K562 (cell line): ENCODE measurements around the gene PANK2. TPM values are rescaled to one million over a fixed set of nuclear protein-coding genes. Genes with fewer than 3 reads are reported as not detected.

Experiments used
- ATAC-seq: fragments of 200-7000 bp; cut with Tn5 transposase; 3 replicates; pipeline ENCODE4 v1.9.1; 2020; ENCODE audit warnings: moderate library complexity
- BruUV-seq: library from RNA; stranded (reverse); fragments of 400-500 nt; replicated peaks from 2 replicates; lab custom pipeline; 2021; lab: Mats Ljungman, UMichigan
- CTCF ChIA-PET: fragments of 300-600 bp; formaldehyde crosslinking; extraction: SDS; loops from one replicate; lab custom pipeline; 2021; ENCODE audit warnings: low intra/inter-chr PET ratio; lab: Yijun Ruan, JAX
- POLR2A ChIA-PET: fragments of 300-600, 350-650 bp; sonication (Branson Sonifier 250); formaldehyde crosslinking; extraction: SDS; loops from one replicate; lab custom pipeline; 2021; ENCODE audit warnings: antibody characterized with exemption, inconsistent platforms; lab: Yijun Ruan, JAX
- DNase-seq, 4 experiments: peaks; one replicate each; pipeline versions ENCODE4 v3.0.0 to v3.0.0-alpha.2; 2011 to 2018; ENCODE audit warnings: low spot score in 3 of 4, mixed read lengths in 3 of 4; ENCODE audit errors: extremely low read depth in 1 of 4
- FAIRE-seq: peaks from 2 replicates; lab custom pipeline; 2011; peaks lifted over from hg19 to GRCh38; lab: Jason Lieb, UNC
- H2AFZ ChIP-seq: 2 replicates; pipeline ENCODE4 v1.6.0; 2011; ENCODE audit warnings: low read depth, low read length, control low read depth, inconsistent platforms
- H3K27ac ChIP-seq: fragments of 200-600 bp; 3 replicates; pipeline ENCODE4 v1.8.0; 2011; ENCODE audit warnings: low read depth, mild to moderate bottlenecking, control low read depth, inconsistent platforms, low read length, moderate library complexity, mixed read lengths; ENCODE audit errors: extremely low read depth
- H3K27me3 ChIP-seq, 2 experiments: fragments of 300-600 bp in 1 of 2; 2 replicates in 1 of 2; 3 replicates in 1 of 2; pipeline versions ENCODE4 v1.6.0 to v1.8.0; 2011; ENCODE audit warnings: inconsistent platforms in 2 of 2, low read length in 2 of 2, mild to moderate bottlenecking in 1 of 2, mixed read lengths in 1 of 2, moderate library complexity in 1 of 2; ENCODE audit not compliant: control insufficient read depth in 2 of 2, insufficient read depth in 2 of 2
- H3K36me3 ChIP-seq: fragments of 300-600 bp; 3 replicates; pipeline ENCODE4 v1.8.0; 2011; ENCODE audit warnings: mild to moderate bottlenecking, low read length, inconsistent platforms; ENCODE audit not compliant: control insufficient read depth, insufficient read depth
- H3K4me1 ChIP-seq, 2 experiments: fragments of 200-600 bp in 1 of 2; replicated peaks in 1 of 2; 2 replicates in 1 of 2; 3 replicates in 1 of 2; pipeline versions ENCODE4 v1.5.1 to v1.8.0; 2011; ENCODE audit warnings: inconsistent platforms in 2 of 2, low read length in 2 of 2, mild to moderate bottlenecking in 1 of 2, mixed read lengths in 1 of 2, moderate library complexity in 1 of 2; ENCODE audit not compliant: control insufficient read depth in 2 of 2, insufficient read depth in 2 of 2
- H3K4me2 ChIP-seq: 2 replicates; pipeline ENCODE4 v1.6.1; 2011; ENCODE audit warnings: low read length, control low read depth, inconsistent platforms, mixed read lengths; ENCODE audit not compliant: insufficient read depth
- H3K4me3 ChIP-seq: fragments of 200-600 bp; sonication (generic), shearing (Covaris generic); 2 replicates; pipeline ENCODE4 v1.5.1; 2016; ENCODE audit warnings: control low read depth, inconsistent platforms
- H3K79me2 ChIP-seq: fragments of 200-600 bp; 3 replicates; pipeline ENCODE4 v1.8.0; 2011; ENCODE audit warnings: low read length, inconsistent platforms; ENCODE audit not compliant: control insufficient read depth, insufficient read depth
- H3K9ac ChIP-seq, 2 experiments: 2 replicates each; pipeline versions ENCODE4 v1.6.0 to v1.6.1; 2011; ENCODE audit warnings: low read depth in 2 of 2, low read length in 2 of 2, control low read depth in 1 of 2, inconsistent platforms in 1 of 2, mild to moderate bottlenecking in 1 of 2, mixed read lengths in 1 of 2; ENCODE audit not compliant: insufficient read depth in 1 of 2
- H3K9me1 ChIP-seq: one replicate; pipeline ENCODE4 v1.6.0; 2011; ENCODE audit warnings: inconsistent platforms, mild to moderate bottlenecking, low read length, moderate library complexity; ENCODE audit not compliant: control insufficient read depth, insufficient read depth
- H3K9me3 ChIP-seq: replicated peaks from 2 replicates; pipeline ENCODE4 v1.5.1; 2011; ENCODE audit warnings: low read depth, low read length, inconsistent platforms; ENCODE audit not compliant: control insufficient read depth, insufficient read depth
- H4K20me1 ChIP-seq: replicated peaks from 2 replicates; pipeline ENCODE4 v1.6.1; 2011; ENCODE audit warnings: low read length, inconsistent platforms, mixed read lengths; ENCODE audit not compliant: control insufficient read depth, insufficient read depth
- KLF13 ChIP-seq: fragments of 450-650 bp; IDR thresholded peaks from 2 replicates; pipeline ENCODE4 v1.6.1; 2016; ENCODE audit warnings: missing genetic modification characterization, low read depth, mild to moderate bottlenecking, missing compliant biosample characterization, moderate library complexity, borderline replicate concordance
- LARP7 ChIP-seq: fragments of 450-650 bp; IDR thresholded peaks from 2 replicates; pipeline ENCODE4 v1.6.1; 2016
- MTA2 ChIP-seq: fragments of 450-650 bp; IDR thresholded peaks from 2 replicates; pipeline ENCODE4 v1.6.1; 2016; ENCODE audit warnings: low read depth
- MTF1 ChIP-seq: fragments of 250-450 bp; sonication (Bioruptor Pico); IDR thresholded peaks from 2 replicates; pipeline ENCODE4 v1.9.0; 2021; ENCODE audit warnings: moderate library complexity, mild to moderate bottlenecking, inconsistent platforms, borderline replicate concordance
- MYC ChIP-seq, 2 experiments: fragments of 250-450 bp in 1 of 2; sonication (Bioruptor Pico) in 1 of 2; IDR thresholded peaks; 2 replicates each; pipeline versions ENCODE4 v1.5.1 to v1.6.1; 2012 to 2021; ENCODE audit warnings: low read depth in 2 of 2, borderline replicate concordance in 1 of 2, improper control_type of control experiment in 1 of 2, low read length in 1 of 2, mild to moderate bottlenecking in 1 of 2, moderate library complexity in 1 of 2
- PML ChIP-seq: IDR thresholded peaks from 2 replicates; pipeline ENCODE4 v1.6.1; 2012; ENCODE audit warnings: low read length, inconsistent platforms
- SMAD3 ChIP-seq: fragments of 450-650 bp; formaldehyde crosslinking; conservative IDR thresholded peaks from 2 replicates; pipeline ENCODE4 v1.4.0; 2020; ENCODE audit warnings: mild to moderate bottlenecking
- SRSF7 ChIP-seq: fragments of 200-400 bp; formaldehyde crosslinking; optimal IDR thresholded peaks from 2 replicates; pipeline ENCODE3; 2017; ENCODE audit warnings: mild to moderate bottlenecking, low read depth, low read length
- TCF7L2 ChIP-seq: fragments of 150-350 bp; IDR thresholded peaks from 2 replicates; pipeline ENCODE4 v1.6.1; 2016; ENCODE audit warnings: low read depth, mild to moderate bottlenecking, low read length, moderate library complexity
- VEZF1 ChIP-seq: fragments of 200-800 bp; sonication (Bioruptor generic); IDR thresholded peaks from 2 replicates; pipeline ENCODE4 v1.6.1; 2017; ENCODE audit warnings: missing genetic modification characterization, missing compliant biosample characterization
- XRCC3 ChIP-seq: fragments of 450-650 bp; IDR thresholded peaks from 2 replicates; pipeline ENCODE4 v1.6.1; 2017; ENCODE audit warnings: mild to moderate bottlenecking, moderate library complexity
- ZNF766 ChIP-seq: fragments of 200-800 bp; sonication (Bioruptor generic); conservative IDR thresholded peaks from 2 replicates; pipeline ENCODE4 v1.6.1; 2016; ENCODE audit warnings: missing genetic modification characterization, missing compliant biosample characterization
- WGBS: fragments of 100-300 bp; shearing (Covaris generic); methylation state at CpG from one replicate; pipeline ENCODE4 v1.1.6; 2016; ENCODE audit warnings: low coverage, mixed read lengths; ENCODE audit not compliant: insufficient coverage; ENCODE audit errors: missing lambda C conversion rate; 5-methylcytosine and 5-hydroxymethylcytosine counted together
- in situ Hi-C: fragments of 300-500 bp; cut with MboI; formaldehyde crosslinking; loops from 4 replicates; pipeline ENCODE4 v1.15.0; 2018; ENCODE audit warnings: inconsistent platforms, mixed read lengths
- intact Hi-C: fragments of 100-400 bp; cut with micrococcal nuclease; formaldehyde crosslinking; loops from 2 replicates; pipeline ENCODE4 v1.14.2; 2022
- polyA plus RNA-seq, 8 experiments: library from polyadenylated mRNA; depleted of rRNA in 4 of 8; stranded (reverse) in 5 of 8; unstranded in 3 of 8; fragments of >200 nt; fragmentation: Nextera tagmentation in 2 of 8; fragmentation: Illumina TruSeq in 1 of 8; extraction: Ambion mirVana in 2 of 8; extraction: Trizol in 1 of 8; gene quantifications; 2 replicates each; pipeline versions ENCODE4 v1.2.1 to v1.2.3, GENCODE V29; 2011 to 2014; ENCODE audit warnings: inconsistent platforms in 1 of 8, missing spikeins in 1 of 8
- total RNA-seq, 7 experiments: library from RNA; depleted of rRNA in 6 of 7; stranded (reverse); fragments of >200 nt in 6 of 7; fragmentation: Illumina TruSeq in 2 of 7; extraction: Trizol in 2 of 7; gene quantifications; 2 replicates each; pipeline versions ENCODE4 v1.2.1 to v1.2.3, GENCODE V29; 2011 to 2021; ENCODE audit warnings: low replicate concordance in 1 of 7
- TF ChIP-seq, protein P1 (sequence below): fragments of 450-650 bp; IDR thresholded peaks from 2 replicates; pipeline ENCODE4 v1.6.1; 2018; ENCODE audit warnings: mild to moderate bottlenecking, low read depth; ENCODE audit not compliant: partially characterized antibody
- TF ChIP-seq, protein P2 (sequence below): fragments of 250-450 bp; sonication (Bioruptor Pico); IDR thresholded peaks from 2 replicates; pipeline ENCODE4 v1.9.0; 2021; ENCODE audit warnings: mild to moderate bottlenecking, inconsistent platforms
- TF ChIP-seq, protein P3 (sequence below): fragments of 450-650 bp; formaldehyde crosslinking; IDR thresholded peaks from 2 replicates; pipeline ENCODE4 v1.4.0; 2020; ENCODE audit warnings: mild to moderate bottlenecking, moderate library complexity

PANK2 gene
- total and polyA plus RNA-seq, 9 of the 15 experiments (the other 6 are each of a cell fraction or from before 2014, with no cell fraction given), result 14.9 to 43.5 (median 31.4) TPM

DNA sequence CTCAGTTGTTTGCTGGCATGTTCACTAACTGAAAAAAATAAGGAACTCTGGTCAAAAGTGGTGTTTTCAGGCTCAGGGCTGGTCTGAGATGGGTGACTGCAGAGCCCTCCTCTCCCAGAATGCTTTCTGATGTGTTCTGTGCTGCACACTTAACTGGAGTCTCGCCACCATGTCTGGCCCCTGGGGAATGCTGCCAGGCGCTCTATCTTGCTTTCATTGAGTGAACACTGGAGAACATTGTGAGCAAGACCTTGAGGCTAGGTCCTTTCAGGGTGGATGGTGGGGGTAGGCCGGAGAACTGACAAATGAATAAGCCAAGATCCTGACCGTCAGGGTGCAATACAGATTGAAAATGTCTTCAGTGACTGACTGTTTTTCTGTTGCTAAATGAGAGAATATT, 19.5 kb downstream of the PANK2 start:
- no peak for FAIRE-seq
- 84% methylated on average over 4 of the region's 4 CpGs for WGBS
- Histone ChIP-seq H3K4me3 (no peak overlapping the region), H3K9me1 (no peaks in the 10 kb centered on the region), H3K4me2 (no peak overlapping the region), H2AFZ (no peak overlapping the region), H3K79me2 (peaks cover 88% of the 10 kb centered on the region), H3K27ac (no peak overlapping the region), H3K36me3 (peaks cover 66% of the 10 kb centered on the region), H3K9ac (no peak overlapping the region), H3K4me1 (peaks cover 26 to 31% of the 10 kb centered on the region in 2 experiments; a peak in 4 of 5 replicates), H3K9me3 (no peaks in the 10 kb centered on the region), H3K27me3 (no peaks in the 10 kb centered on the region), H4K20me1 (peaks cover 31% of the 10 kb centered on the region)
- ATAC-seq, result no peak
- DNase-seq, result no peak
- in situ Hi-C loops (no loop called here), intact Hi-C loops (no loop called here)
- CTCF ChIA-PET, result no interaction called here
- no TSS peak for BruUV-seq
- POLR2A ChIA-PET, result no interaction called here
- TF ChIP-seq, protein P1, sequence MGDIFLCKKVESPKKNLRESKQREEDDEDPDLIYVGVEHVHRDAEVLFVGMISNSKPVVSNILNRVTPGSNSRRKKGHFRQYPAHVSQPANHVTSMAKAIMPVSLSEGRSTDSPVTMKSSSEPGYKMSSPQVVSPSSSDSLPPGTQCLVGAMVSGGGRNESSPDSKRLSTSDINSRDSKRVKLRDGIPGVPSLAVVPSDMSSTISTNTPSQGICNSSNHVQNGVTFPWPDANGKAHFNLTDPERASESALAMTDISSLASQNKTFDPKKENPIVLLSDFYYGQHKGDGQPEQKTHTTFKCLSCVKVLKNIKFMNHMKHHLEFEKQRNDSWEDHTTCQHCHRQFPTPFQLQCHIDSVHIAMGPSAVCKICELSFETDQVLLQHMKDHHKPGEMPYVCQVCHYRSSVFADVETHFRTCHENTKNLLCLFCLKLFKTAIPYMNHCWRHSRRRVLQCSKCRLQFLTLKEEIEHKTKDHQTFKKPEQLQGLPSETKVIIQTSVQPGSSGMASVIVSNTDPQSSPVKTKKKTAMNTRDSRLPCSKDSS, result no peak
- TF ChIP-seq KLF13 (tag) (no peak), VEZF1 (CRISPR knock-in tag) (no peak), TCF7L2 (no peak), LARP7 (no peak), MTF1 (CRISPR knock-in tag) (no peak), MYC (IDR thresholded peaks at IDR 0.05; ENCODE audit: low read depth, low read length) (no peak), MYC (CRISPR knock-in tag; IDR thresholded peaks at IDR 0.05; ENCODE audit: borderline replicate concordance, low read depth) (no peak), SMAD3 (CRISPR knock-in tag) (no peak), PML (no peak), ZNF766 (CRISPR knock-in tag) (no peak), SRSF7 (no peak), XRCC3 (no peak), MTA2 (no peak)
- TF ChIP-seq, protein P2, sequence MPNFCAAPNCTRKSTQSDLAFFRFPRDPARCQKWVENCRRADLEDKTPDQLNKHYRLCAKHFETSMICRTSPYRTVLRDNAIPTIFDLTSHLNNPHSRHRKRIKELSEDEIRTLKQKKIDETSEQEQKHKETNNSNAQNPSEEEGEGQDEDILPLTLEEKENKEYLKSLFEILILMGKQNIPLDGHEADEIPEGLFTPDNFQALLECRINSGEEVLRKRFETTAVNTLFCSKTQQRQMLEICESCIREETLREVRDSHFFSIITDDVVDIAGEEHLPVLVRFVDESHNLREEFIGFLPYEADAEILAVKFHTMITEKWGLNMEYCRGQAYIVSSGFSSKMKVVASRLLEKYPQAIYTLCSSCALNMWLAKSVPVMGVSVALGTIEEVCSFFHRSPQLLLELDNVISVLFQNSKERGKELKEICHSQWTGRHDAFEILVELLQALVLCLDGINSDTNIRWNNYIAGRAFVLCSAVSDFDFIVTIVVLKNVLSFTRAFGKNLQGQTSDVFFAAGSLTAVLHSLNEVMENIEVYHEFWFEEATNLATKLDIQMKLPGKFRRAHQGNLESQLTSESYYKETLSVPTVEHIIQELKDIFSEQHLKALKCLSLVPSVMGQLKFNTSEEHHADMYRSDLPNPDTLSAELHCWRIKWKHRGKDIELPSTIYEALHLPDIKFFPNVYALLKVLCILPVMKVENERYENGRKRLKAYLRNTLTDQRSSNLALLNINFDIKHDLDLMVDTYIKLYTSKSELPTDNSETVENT (CRISPR knock-in tag), result no peak
- TF ChIP-seq, protein P3, sequence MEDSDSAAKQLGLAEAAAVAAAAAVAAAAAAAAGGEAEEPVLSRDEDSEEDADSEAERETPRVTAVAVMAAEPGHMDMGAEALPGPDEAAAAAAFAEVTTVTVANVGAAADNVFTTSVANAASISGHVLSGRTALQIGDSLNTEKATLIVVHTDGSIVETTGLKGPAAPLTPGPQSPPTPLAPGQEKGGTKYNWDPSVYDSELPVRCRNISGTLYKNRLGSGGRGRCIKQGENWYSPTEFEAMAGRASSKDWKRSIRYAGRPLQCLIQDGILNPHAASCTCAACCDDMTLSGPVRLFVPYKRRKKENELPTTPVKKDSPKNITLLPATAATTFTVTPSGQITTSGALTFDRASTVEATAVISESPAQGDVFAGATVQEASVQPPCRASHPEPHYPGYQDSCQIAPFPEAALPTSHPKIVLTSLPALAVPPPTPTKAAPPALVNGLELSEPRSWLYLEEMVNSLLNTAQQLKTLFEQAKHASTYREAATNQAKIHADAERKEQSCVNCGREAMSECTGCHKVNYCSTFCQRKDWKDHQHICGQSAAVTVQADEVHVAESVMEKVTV, result no peak
